Amniotic stem cell (primary cell): ENCODE data around the gene MB.

ENCODE experiments used
- DNase-seq: peaks from one replicate; lab custom pipeline; 2025; lab: John Stamatoyannopoulos, UW

The MB gene

DNA sequence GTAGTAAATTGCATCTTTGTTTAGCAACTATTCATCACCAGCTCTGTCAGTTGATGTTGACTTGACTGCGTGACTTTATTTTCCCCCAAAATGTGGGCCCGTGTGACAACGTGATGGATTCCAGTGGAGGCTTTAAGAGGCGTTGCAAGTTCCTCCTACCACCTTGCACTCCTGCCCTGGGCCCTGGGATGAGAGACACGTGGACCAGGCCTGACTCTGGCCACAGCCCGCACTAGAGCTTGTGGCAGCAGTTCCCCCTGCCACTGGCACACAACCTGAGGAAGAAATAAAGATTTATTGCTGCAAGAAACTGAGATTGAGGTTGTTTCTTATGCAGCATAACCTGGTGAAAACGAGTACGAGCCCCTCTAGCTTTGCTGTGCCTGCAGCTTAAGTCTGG lies 44.6 kb downstream of the MB start:
- DNase-seq, result no peak

DNA sequence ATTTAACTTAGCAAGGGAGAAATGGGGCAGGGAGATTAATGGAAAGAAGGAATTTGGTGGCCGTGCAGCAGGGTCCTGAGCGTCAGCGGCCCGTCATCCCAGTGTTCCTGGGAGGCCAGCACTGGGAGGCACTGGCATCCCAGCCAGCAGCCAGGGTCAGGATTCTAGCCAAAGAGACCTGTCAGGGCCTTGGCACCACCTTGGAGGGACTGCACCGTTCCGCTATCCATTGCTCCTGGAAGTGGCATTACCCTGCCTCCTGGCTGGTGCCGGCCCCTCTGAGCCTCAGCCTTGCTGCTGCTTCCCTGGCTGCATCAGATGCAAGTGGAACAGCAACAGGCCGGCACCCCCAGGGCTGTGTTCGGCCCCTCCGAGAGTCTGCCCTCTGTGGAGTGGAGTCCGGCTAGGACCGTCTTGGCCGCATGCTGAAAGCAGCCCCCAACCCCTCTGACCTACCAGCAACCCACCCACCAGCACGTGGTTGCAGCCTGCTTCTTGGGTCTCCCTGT lies 46.4 kb downstream of the MB start:
- DNase-seq, result no peak

DNA sequence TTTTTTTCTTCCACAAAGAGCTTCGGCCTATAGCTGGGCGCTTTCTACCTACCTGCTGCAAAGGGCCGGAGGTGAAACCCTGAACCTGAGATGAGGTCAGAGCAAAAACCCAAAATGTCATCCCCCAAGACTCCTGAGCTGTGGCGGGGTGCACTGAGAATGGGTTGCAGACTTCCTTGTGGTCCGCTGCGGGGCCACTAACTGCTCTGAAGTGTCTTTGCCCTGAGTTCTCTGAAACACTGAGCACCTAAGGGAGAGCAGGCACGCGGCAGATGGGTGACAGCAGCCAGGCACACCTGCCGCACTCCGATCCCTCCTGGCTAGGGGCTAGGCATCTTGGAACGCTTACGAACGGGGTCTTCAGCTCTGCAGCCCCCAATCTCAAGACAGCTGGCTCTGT lies 47.2 kb downstream of the MB start:
- DNase-seq, result no peak

DNA sequence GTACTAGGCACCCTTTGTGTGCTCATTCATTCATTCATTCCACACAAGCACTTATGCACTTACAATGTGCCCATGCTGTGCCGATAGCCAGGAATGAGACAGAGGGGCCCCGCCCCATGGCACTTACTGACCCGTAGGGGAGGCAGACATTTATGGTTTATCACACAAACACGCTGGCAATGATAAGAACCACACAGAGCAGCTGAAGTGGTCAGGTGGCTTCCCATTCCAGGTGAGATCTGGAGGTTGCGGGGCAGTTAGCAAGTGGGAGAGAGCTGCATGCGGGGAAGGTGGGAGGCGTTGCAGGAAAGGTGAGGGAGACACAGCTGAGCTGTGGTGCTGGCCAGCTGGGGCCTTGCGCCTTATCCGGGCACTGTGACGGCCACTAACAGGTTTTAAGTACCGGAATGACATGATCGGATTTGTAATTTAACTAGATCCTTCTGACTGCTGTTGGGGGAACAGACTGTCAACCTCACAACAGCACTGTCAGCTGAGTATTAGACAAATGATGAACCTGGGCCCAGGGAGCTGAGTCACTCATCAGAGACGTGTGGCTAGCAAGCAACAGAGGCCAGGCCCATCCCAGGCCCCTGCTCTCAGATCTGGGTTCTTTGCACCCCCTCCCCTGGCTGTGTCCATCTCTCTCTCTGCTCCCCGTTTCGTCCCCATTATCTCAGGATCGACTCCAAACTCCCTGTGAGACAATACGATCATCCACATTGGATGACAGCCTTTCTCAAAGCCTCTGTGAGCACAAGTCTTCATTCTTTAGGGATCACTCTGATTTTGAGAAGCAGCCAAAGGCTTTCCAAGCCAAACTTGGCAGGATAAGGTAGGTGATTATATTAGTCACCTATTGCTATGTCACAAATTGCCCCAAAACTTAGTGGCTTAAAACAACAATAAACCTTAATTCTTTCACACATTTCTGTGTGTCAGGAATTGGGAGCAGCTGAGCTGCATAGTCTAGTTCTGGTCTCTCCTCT lies 48.1 kb downstream of the MB start:
- peak; percentile 14 for DNase-seq

DNA sequence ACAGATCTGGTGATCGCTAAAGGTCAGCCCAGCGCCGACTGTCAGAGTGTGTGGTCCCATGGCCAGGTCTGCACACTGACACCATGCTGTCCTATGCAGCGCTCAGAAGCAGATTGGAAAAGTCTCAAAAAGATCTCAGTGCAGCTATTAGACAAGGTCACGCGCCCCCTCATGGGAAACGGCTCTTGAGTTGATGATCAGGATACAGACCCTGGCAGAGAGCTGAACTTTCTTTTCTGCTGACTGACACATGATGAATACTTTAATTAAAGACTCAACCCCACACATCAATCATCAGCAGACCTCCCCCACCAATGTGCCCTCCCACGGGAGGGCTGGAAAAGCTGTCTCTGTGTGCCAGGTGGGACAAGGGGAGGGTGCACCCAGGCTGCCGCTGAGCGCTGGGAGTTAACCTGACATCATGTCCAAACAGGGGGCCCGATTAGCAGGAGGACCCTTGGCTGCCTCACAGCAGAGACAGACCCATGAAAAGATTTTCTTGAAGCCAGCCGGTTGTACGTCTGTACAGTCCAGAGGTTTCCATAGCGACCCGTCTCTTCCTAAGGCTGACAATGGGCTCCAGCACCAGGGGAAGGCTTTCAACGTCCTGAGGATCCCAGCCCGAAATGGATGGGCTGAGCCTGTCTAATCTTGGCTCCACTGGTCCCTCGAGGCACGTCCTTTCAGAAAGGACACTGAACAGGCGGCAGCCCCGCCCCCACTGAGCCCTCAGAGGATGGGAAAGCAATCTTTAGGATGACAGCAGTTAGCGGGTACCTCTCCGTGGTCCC lies 49.6 kb downstream of the MB start:
- no peak for DNase-seq

DNA sequence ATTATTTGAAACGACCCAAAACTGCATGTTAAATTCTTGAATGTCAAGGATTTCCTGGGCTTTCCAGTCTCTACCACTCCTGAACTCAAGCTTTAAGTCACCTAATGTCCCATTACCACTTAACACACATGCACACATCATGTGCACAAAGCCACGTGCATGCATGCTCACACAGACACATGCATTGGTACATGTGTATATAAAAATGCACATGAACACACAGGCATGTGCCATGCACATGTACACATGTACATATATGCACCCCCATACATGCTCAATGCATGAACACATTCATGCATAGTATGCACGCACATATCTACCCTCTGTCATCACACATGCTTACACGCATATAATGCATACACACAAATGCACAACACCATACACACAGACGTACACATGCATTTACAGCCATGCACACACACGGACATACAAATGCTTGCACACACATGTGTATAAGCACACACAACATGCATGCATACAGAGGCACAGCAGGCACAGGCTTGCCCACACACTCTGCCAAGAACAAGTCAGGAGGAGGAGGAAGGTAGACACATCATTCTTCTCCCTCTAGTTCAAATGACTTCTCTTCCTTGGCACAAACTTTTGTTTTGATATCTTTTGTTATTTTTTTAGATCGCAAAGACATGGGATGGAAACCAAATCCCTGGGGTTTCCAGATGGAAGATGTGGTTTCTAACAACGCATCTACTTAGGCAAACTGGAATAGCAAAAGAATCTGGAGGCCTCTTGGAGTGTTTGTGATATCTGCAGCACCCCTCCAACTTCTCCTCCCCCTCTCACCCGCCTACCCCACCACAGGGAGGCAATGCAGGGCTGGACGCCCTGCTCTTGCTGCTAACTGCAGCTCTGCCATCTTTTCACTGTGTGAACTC lies 51.9 kb downstream of the MB start:
- DNase-seq, result no peak

DNA sequence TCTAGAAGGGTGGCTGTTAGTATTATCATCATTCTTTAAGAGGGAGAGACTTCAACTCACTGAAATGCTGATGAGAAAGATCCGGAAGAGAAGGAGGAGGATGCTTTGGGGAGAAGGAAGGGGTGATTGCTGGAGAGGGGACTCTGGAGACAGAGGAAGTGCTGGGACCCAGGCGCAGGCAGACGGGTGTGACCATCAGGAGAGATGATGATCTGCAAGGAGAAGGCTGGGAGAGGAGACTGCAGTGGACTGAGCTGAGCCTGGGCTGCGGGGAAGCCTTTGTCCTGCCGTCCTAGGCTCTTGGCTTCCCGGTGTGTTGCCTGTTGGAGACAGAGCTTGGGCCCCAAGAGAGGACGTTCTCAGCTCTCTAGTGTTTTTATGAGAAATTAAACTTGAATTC lies 53.9 kb downstream of the MB start:
- DNase-seq, result no peak

DNA sequence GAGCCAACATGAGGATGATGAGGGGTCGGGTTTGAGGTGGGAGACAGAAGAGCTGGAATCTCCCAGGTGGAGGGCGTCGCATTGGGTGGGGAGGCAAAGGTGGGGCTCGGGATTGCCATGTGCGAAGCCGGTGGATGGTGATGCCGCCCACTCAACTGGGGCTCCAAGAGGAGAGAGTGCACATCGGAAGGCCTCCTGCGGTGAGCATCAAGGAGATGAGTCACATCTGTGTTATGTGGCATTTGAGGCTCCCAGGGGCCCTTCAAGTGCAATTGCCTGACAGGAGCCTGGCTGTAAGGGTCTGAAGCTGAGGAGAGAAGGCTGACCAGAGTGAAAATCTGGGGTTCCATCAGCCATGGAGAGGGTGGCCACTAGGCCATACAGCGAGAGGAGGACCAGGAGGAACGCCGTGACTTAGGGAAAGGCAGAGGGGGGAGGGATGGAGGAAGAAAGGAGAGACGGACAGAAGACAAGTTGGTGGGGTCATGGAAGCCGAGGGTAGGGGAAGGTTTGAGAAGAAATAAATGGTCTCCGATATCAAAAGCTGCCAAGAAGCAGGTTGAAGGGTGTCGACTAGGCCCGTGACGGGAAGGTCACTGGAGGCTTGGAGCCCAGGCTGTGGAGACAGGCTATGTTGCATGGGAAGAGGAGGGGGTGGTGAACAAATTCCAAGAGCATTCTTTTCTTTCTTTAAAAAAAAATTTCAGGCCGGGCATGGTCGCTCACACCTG lies 55.2 kb downstream of the MB start:
- no peak for DNase-seq

DNA sequence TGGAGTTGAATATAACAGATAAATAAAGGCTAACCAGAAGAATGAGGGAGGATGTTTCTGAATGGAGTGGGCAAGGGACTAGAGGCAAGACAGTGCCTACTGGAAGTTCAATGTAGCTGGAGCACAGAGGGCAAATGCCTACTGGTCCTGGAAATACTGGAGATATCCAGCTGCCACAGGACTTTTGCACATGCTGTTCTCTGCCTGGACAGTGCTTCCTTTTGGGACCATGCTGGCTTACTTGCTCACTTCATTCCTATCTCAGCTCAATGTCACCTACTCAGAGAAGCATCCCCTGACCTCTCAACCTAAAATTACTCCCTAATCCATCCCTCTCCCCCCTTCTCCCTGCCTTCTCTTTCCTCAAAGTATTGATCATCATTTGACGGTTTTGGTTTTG lies 56.3 kb downstream of the MB start:
- DNase-seq, result no peak

DNA sequence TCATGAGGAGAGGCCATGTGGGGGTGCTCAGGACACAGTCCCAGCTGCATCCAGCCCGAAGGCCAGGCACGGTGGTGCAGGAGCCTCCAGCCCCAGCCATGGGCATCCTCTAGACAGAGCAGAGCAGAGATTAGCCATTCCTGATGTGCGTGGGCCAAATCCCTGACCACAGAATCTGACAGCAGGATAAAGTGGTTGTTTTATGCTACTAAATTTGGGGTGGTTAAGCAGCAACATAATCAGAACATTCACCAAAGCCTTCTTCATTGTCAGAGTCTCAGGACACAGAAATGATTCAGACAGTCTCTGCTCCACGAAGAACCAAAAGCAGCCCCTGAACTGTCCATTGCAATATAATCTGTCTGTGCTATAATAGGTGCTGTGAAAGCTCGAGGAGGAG lies 56.8 kb downstream of the MB start:
- no peak for DNase-seq

DNA sequence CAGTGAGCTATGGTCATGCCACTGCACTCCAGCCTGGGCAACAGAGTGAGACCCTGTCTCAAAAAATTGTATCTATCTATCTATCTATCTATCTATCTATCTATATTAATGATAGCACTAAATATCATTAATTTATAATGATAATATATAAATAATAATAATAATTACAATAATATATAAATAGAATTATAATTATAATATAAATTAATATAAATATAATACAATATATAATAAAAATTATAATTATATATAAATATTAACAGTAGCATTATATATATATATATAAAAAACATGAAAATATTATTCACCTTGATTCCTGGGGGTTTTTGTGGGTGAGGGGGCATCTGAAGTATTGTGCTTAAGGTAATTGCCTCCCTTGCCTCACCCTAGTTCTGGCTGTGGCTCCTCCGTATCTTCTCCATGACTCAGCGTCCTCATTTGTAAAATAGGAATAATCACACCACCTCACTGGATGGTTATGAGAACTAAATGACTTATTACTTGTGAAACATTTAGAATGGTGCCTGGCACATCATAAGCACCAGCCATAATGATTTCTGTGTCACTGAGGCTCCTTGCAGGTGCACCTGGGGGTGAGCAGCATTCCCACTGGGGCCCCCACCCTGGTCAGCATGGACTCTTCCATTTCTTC lies 57.6 kb downstream of the MB start:
- no peak for DNase-seq

DNA sequence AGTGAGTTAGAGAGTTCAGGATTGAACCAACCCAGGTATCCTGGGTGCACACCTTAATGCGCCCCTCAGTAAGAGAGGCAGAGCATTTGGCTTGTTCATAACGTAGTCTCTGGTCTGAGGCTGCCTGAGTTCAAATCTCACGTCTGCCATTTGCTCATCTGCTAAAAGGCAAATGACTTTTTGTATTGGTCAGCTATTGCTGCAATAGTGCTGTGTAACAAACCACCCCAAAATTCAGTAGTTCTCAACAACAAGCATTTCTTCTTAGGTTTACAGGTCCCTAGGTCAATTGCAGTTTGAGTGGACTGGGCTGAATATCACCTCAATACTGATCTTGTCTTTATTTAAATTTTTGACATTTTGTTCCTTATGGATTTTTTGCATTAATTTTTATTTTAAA lies 58.4 kb downstream of the MB start:
- no peak for DNase-seq

DNA sequence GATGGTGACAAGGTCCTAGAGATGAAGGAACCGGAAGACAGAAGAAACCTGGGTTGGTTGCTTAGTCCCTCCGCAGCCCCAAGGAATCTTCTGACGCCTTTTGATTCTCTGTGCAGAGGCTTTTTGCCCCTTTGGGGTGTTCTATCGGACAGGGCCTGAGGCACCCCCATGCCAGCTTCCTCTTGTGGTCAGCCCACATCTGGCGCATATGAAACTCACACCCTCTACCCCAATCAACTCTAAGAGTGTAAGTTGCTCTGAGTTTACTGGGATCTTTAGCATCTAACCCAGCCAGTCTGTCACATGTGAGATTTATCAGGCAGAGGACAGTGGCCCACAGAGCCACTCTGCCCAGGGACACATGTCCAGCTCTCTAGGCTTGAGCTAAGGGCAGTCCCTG lies 59.1 kb downstream of the MB start:
- DNase-seq, result no peak
